Loucy (cell line): Measurements from ENCODE around the gene CYBB.

ENCODE experiments used
- EZH2phosphoT487 ChIP-seq: fragments of 200-600 bp; IDR thresholded peaks from 2 replicates; pipeline ENCODE4 v1.6.1; 2018; ENCODE audit warnings: antibody characterized with exemption, mild to moderate bottlenecking, moderate library complexity, borderline replicate concordance
- TF ChIP-seq, protein P1 (sequence below): fragments of 200-600 bp; sonication (generic); conservative IDR thresholded peaks from 2 replicates; pipeline ENCODE4 v1.5.1; 2014; ENCODE audit warnings: mild to moderate bottlenecking, antibody characterized with exemption, low read length

DNA sequence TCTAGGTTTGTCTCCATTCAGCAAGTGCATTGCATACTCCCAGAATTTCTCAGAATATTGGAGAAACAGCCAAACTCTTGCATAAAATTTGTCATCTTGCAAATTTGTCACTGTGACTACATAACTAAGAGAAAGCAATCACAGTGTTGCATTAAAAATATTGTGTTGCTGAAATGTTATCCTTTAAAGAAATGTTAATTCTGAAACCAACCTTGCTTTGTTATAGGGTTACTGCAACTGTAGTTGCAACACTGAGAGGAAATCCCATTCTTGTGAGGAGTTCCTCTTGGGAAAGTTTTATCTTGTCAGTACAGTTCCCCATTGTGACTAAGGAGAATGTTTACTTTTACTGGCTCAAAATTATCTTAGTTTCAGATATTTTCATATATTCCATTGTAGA, 20.9 kb downstream of the CYBB start:
- TF ChIP-seq, protein P1, sequence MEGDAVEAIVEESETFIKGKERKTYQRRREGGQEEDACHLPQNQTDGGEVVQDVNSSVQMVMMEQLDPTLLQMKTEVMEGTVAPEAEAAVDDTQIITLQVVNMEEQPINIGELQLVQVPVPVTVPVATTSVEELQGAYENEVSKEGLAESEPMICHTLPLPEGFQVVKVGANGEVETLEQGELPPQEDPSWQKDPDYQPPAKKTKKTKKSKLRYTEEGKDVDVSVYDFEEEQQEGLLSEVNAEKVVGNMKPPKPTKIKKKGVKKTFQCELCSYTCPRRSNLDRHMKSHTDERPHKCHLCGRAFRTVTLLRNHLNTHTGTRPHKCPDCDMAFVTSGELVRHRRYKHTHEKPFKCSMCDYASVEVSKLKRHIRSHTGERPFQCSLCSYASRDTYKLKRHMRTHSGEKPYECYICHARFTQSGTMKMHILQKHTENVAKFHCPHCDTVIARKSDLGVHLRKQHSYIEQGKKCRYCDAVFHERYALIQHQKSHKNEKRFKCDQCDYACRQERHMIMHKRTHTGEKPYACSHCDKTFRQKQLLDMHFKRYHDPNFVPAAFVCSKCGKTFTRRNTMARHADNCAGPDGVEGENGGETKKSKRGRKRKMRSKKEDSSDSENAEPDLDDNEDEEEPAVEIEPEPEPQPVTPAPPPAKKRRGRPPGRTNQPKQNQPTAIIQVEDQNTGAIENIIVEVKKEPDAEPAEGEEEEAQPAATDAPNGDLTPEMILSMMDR, result no peak
- TF ChIP-seq EZH2phosphoT487, result no peak
